H1 (cell line): ENCODE data around the gene PASD1. TPM values are rescaled to one million over a fixed set of nuclear protein-coding genes. Genes with fewer than 3 reads are reported as not detected.

Source experiments
- CTCF ChIA-PET: fragments of 300-600 bp; sonication (Branson Sonifier 250); formaldehyde crosslinking; loops from one replicate; lab custom pipeline; 2021; ENCODE audit not compliant: partially characterized antibody; lab: Charles Lee
- POLR2A ChIA-PET: fragments of 300-600 bp; sonication (Branson Sonifier 250); formaldehyde crosslinking; loops from one replicate; lab custom pipeline; 2021; ENCODE audit warnings: inconsistent platforms; ENCODE audit not compliant: partially characterized antibody; lab: Charles Lee
- DNase-seq, 2 experiments: peaks; one replicate each; pipeline versions ENCODE4 v3.0.0 to v3.0.0-alpha.2; 2010 to 2022; ENCODE audit warnings: low spot score in 2 of 2, low read depth in 1 of 2, mixed read lengths in 1 of 2
- FAIRE-seq: peaks from 2 replicates; lab custom pipeline; 2011; peaks lifted over from hg19 to GRCh38; lab: Jason Lieb, UNC
- H2AFZ ChIP-seq: 2 replicates; pipeline ENCODE4 v1.8.1; 2012; ENCODE audit warnings: low read length, inconsistent platforms
- H2AK5ac ChIP-seq: 2 replicates; pipeline ENCODE4 v1.6.1; 2013; ENCODE audit warnings: low read depth, low read length
- H2BK120ac ChIP-seq: replicated peaks from 2 replicates; pipeline ENCODE3; 2013; ENCODE audit warnings: low read depth, low read length, inconsistent platforms
- H2BK12ac ChIP-seq: 2 replicates; pipeline ENCODE4 v1.6.1; 2013; ENCODE audit warnings: low read depth, low read length
- H2BK15ac ChIP-seq: 2 replicates; pipeline ENCODE4 v1.6.1; 2013; ENCODE audit warnings: low read length
- H2BK20ac ChIP-seq: 2 replicates; pipeline ENCODE4 v1.6.1; 2013; ENCODE audit warnings: low read length
- H2BK5ac ChIP-seq: 2 replicates; pipeline ENCODE4 v1.6.1; 2013; ENCODE audit warnings: low read depth, low read length
- H3K14ac ChIP-seq: 2 replicates; pipeline ENCODE4 v1.6.1; 2013; ENCODE audit warnings: inconsistent platforms; ENCODE audit not compliant: insufficient read length
- H3K18ac ChIP-seq: 2 replicates; pipeline ENCODE4 v1.6.1; 2013; ENCODE audit warnings: low read length; ENCODE audit errors: extremely low read depth
- H3K23ac ChIP-seq: 2 replicates; pipeline ENCODE4 v1.6.1; 2013; ENCODE audit warnings: inconsistent platforms; ENCODE audit not compliant: insufficient read length
- H3K23me2 ChIP-seq: 2 replicates; pipeline ENCODE4 v1.6.1; 2013; ENCODE audit warnings: low read depth, low read length
- H3K27ac ChIP-seq: 2 replicates; pipeline ENCODE4 v1.6.1; 2011; ENCODE audit warnings: low read depth, low read length, inconsistent platforms
- H3K27me3 ChIP-seq, 4 experiments: replicated peaks in 1 of 4; 1 replicate in 1 of 4; 2 replicates in 3 of 4; pipeline versions ENCODE4 v1.6.1 to v1.8.1; 2011 to 2013; ENCODE audit warnings: low read length in 3 of 4, mild to moderate bottlenecking in 3 of 4, inconsistent platforms in 2 of 4, mixed read lengths in 2 of 4, moderate library complexity in 1 of 4; ENCODE audit not compliant: control insufficient read depth in 3 of 4, insufficient read depth in 3 of 4; ENCODE audit errors: extremely low read depth in 1 of 4
- H3K36me3 ChIP-seq, 4 experiments: 2 replicates each; pipeline versions ENCODE4 v1.6.1 to v1.8.1; 2011 to 2013; ENCODE audit warnings: mild to moderate bottlenecking in 4 of 4, low read length in 3 of 4, moderate library complexity in 2 of 4, control low read depth in 1 of 4, inconsistent platforms in 1 of 4; ENCODE audit not compliant: insufficient read depth in 4 of 4, control insufficient read depth in 2 of 4
- H3K4ac ChIP-seq: replicated peaks from 2 replicates; pipeline ENCODE3; 2013; ENCODE audit warnings: low read length, low read depth, mixed read lengths, inconsistent platforms; ENCODE audit not compliant: insufficient read length
- H3K4me1 ChIP-seq, 4 experiments: replicated peaks in 1 of 4; 1 replicate in 1 of 4; 2 replicates in 3 of 4; pipeline versions ENCODE4 v1.6.1 to v1.8.1; 2011 to 2013; ENCODE audit warnings: low read length in 3 of 4, inconsistent platforms in 2 of 4, mixed read lengths in 1 of 4; ENCODE audit not compliant: insufficient read depth in 4 of 4, control insufficient read depth in 3 of 4
- H3K4me2 ChIP-seq, 2 experiments: 2 replicates each; pipeline versions ENCODE4 v1.6.1 to v1.8.1; 2011 to 2013; ENCODE audit warnings: low read depth in 2 of 2, low read length in 2 of 2, control low read depth in 1 of 2, inconsistent platforms in 1 of 2, mild to moderate bottlenecking in 1 of 2; ENCODE audit not compliant: insufficient read depth in 1 of 2
- H3K4me3 ChIP-seq, 4 experiments: fragments of 200-600, 300-600 bp in 1 of 4; sonication (generic), shearing (Covaris generic), sonication (Bioruptor Twin) in 1 of 4; 2 replicates each; pipeline versions ENCODE4 v1.5.1 to v1.8.1; 2011 to 2016; ENCODE audit warnings: low read length in 4 of 4, low read depth in 3 of 4, control low read depth in 2 of 4, inconsistent platforms in 2 of 4, mild to moderate bottlenecking in 2 of 4, mixed read lengths in 1 of 4, moderate library complexity in 1 of 4; ENCODE audit not compliant: insufficient read depth in 2 of 4; ENCODE audit errors: extremely low read depth in 1 of 4
- H3K56ac ChIP-seq: replicated peaks from 2 replicates; pipeline ENCODE3; 2013; ENCODE audit warnings: low read depth, mild to moderate bottlenecking, mixed read lengths, low read length, inconsistent platforms; ENCODE audit not compliant: insufficient read length
- H3K79me1 ChIP-seq: 2 replicates; pipeline ENCODE4 v1.6.1; 2013; ENCODE audit warnings: low read depth, low read length, control low read depth
- H3K79me2 ChIP-seq, 2 experiments: 2 replicates each; pipeline versions ENCODE4 v1.6.1 to v1.8.1; 2012 to 2013; ENCODE audit warnings: low read length in 2 of 2, mild to moderate bottlenecking in 2 of 2, inconsistent platforms in 1 of 2; ENCODE audit not compliant: insufficient read depth in 2 of 2, control insufficient read depth in 1 of 2
- H3K9ac ChIP-seq, 4 experiments: replicated peaks in 1 of 4; 1 replicate in 1 of 4; 2 replicates in 3 of 4; pipeline versions ENCODE4 v1.6.1 to v1.8.1; 2011 to 2013; ENCODE audit warnings: low read depth in 3 of 4, low read length in 3 of 4, control low read depth in 2 of 4, mild to moderate bottlenecking in 2 of 4, moderate library complexity in 2 of 4, inconsistent platforms in 1 of 4; ENCODE audit errors: extremely low read depth in 1 of 4
- H3K9me3 ChIP-seq, 2 experiments: 2 replicates each; pipeline versions ENCODE4 v1.6.1 to v1.8.1; 2012 to 2013; ENCODE audit warnings: mild to moderate bottlenecking in 2 of 2, moderate library complexity in 2 of 2, control low read depth in 1 of 2, inconsistent platforms in 1 of 2, low read depth in 1 of 2, low read length in 1 of 2, mixed read lengths in 1 of 2; ENCODE audit not compliant: insufficient read depth in 2 of 2
- H4K20me1 ChIP-seq, 2 experiments: replicated peaks in 1 of 2; 2 replicates each; pipeline versions ENCODE3 to v1.8.1; 2011 to 2013; ENCODE audit warnings: inconsistent platforms in 2 of 2, low read length in 2 of 2, mild to moderate bottlenecking in 1 of 2; ENCODE audit not compliant: insufficient read depth in 2 of 2, control insufficient read depth in 1 of 2
- H4K5ac ChIP-seq: 2 replicates; pipeline ENCODE4 v1.6.1; 2013; ENCODE audit warnings: low read length, low read depth, mixed read lengths, inconsistent platforms; ENCODE audit not compliant: insufficient read length
- H4K8ac ChIP-seq: 2 replicates; pipeline ENCODE4 v1.8.0; 2013; ENCODE audit warnings: mild to moderate bottlenecking, moderate library complexity, low read length, inconsistent platforms; ENCODE audit not compliant: insufficient read depth; ENCODE audit errors: extremely low read depth
- H4K91ac ChIP-seq: replicated peaks from 2 replicates; pipeline ENCODE3; 2013; ENCODE audit warnings: low read length, mixed read lengths, inconsistent platforms; ENCODE audit not compliant: insufficient read length
- CHD1 ChIP-seq: IDR thresholded peaks from 2 replicates; pipeline ENCODE4 v1.6.1; 2012; ENCODE audit warnings: low read depth, low read length, improper control_type of control experiment
- FOSL1 ChIP-seq: IDR thresholded peaks from 2 replicates; pipeline ENCODE4 v1.6.1; 2011; ENCODE audit warnings: mild to moderate bottlenecking, low read depth, low read length, moderate library complexity; ENCODE audit not compliant: insufficient read depth
- RAD21 ChIP-seq, 2 experiments: IDR thresholded peaks in 1 of 2; conservative IDR thresholded peaks in 1 of 2; 2 replicates each; pipeline ENCODE4 v1.6.1; 2011; ENCODE audit warnings: low read depth in 2 of 2, low read length in 2 of 2, improper control_type of control experiment in 1 of 2, inconsistent platforms in 1 of 2, mild to moderate bottlenecking in 1 of 2, moderate library complexity in 1 of 2
- TAF1 ChIP-seq: IDR thresholded peaks from 2 replicates; pipeline ENCODE4 v1.6.1; 2011; ENCODE audit warnings: mild to moderate bottlenecking, low read depth, low read length
- TAF7 ChIP-seq: optimal IDR thresholded peaks from 2 replicates; pipeline ENCODE3; 2011; ENCODE audit warnings: low read depth, mild to moderate bottlenecking, inconsistent platforms, low read length, moderate library complexity, borderline replicate concordance
- WGBS, 2 experiments: shearing (Covaris generic) in 1 of 2; methylation state at CpG; one replicate each; pipeline versions ENCODE4 v1.1.6 to v1.1.7; 2013 to 2015; ENCODE audit warnings: low lambda C conversion rate in 2 of 2, mixed read lengths in 2 of 2, inconsistent platforms in 1 of 2, low coverage in 1 of 2, missing lambda C conversion rate in 1 of 2; ENCODE audit not compliant: insufficient replicate concordance in 2 of 2, insufficient coverage in 1 of 2, insufficient read length in 1 of 2; ENCODE audit errors: extremely low coverage in 1 of 2, missing lambda C conversion rate in 1 of 2; 5-methylcytosine and 5-hydroxymethylcytosine counted together
- polyA plus RNA-seq, 7 experiments: library from polyadenylated mRNA; depleted of rRNA in 3 of 7; stranded (reverse) in 5 of 7; unstranded in 2 of 7; fragments of >200 nt in 5 of 7; fragments of 200-250 nt in 2 of 7; gene quantifications; 1 replicate in 5 of 7; 2 replicates in 1 of 7; 4 replicates in 1 of 7; pipeline versions ENCODE4 v1.2.1 to v1.2.3, GENCODE V29; 2011 to 2013; ENCODE audit warnings: missing spikeins in 2 of 7, mixed read lengths in 2 of 7
- total RNA-seq: library from RNA; stranded (reverse); fragmentation: NEBNext Ultra II Directional; extraction: Animal tissue kit (Norgen Biotek cat#: 25700); gene quantifications from 2 replicates; pipeline ENCODE4 v1.2.1, GENCODE V29; 2021

Gene PASD1
- total and polyA plus RNA-seq, 2 of the 8 experiments (the other 6 are each of a cell fraction or from before 2014, with no cell fraction given): 0.03 to 0.09 TPM

DNA sequence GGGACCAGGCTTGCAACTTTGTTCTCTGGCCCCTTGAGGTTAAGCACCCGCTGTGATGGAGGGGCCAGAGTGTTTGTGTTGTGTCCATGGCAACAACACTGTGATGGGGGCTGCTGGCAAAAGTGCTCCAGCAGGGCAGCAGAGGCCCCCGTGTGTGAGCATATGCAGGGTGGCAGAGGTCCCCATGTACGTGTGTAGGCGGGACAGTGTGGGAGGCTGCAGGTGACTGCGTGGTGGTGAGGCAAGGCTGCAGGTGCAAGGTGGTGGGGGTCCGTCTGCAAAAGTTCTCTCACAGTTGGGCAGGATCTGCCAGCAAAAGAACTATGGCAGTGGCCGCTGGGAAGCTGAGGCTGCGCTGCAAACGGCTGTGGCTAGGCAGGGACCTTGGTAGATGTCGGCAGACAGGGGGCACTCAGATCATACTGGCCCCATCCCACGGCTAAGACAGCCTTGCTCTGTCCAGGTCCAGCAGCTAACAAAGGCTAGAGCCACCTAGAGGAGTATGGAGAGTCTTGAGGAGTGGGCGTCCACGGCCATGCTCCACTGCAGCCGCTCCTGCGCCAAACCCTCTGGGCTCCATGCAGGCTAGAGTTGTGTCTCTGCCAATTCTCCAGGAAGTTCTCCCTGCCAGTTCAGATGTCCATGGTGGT is 46.8 kb upstream of the PASD1 start:
- H3K27ac ChIP-seq: no peak overlapping the region
- H3K23ac ChIP-seq: no peak overlapping the region
- no peak overlapping the region for H3K4ac ChIP-seq
- H3K4me2 ChIP-seq: no peak overlapping the region
- H3K14ac ChIP-seq: no peak overlapping the region
- H3K9ac ChIP-seq: no peak overlapping the region
- 72% methylated on average over 5 of the region's 15 CpGs; no CpG with 5 or more reads in 1 of the 2 experiments for WGBS, 2 experiments
- H4K91ac ChIP-seq: no peak overlapping the region
- H2BK15ac ChIP-seq: no peak overlapping the region
- H2BK12ac ChIP-seq: no peak overlapping the region
- H3K36me3 ChIP-seq: no peaks in the 10 kb centered on the region
- no peak overlapping the region for H3K4me3 ChIP-seq
- no peak overlapping the region for H2AFZ ChIP-seq
- ChIA-PET POLR2A (no interaction called here), CTCF (interaction anchor here (0.6 to 1.0 kb wide), 2 partner anchors 164 to 818 kb away, joined by 3 read pairs; no protein-coding TSS in a partner anchor)
- H3K18ac ChIP-seq: no peak overlapping the region
- no peak overlapping the region for H2BK5ac ChIP-seq
- no peak overlapping the region for H2BK120ac ChIP-seq
- H3K56ac ChIP-seq: no peak overlapping the region
- no peaks in the 10 kb centered on the region for H3K79me1 ChIP-seq
- FAIRE-seq: no peak
- no peaks in the 10 kb centered on the region for H3K27me3 ChIP-seq
- no peak overlapping the region for H4K5ac ChIP-seq
- H3K23me2 ChIP-seq: no peaks in the 10 kb centered on the region
- H3K79me2 ChIP-seq: no peaks in the 10 kb centered on the region
- no peak overlapping the region for H2AK5ac ChIP-seq
- no peak overlapping the region for H4K8ac ChIP-seq
- no peak for DNase-seq
- no peaks in the 10 kb centered on the region for H3K9me3 ChIP-seq
- H4K20me1 ChIP-seq: no peaks in the 10 kb centered on the region
- no peaks in the 10 kb centered on the region for H3K4me1 ChIP-seq
- H2BK20ac ChIP-seq: no peak overlapping the region
- no peak for TF ChIP-seq FOSL1
- 0 out of 4 replicates have a peak, but pooled peaks of 1 of the 2 experiments have one; percentile 3 for TF ChIP-seq RAD21 (IDR thresholded peaks at IDR 0.05 in 1 of 2, conservative IDR thresholded peaks at IDR 0.05 in 1 of 2; ENCODE audit: low read depth in 2 of 2, low read length in 2 of 2)
- no peak for TF ChIP-seq CHD1
- TF ChIP-seq TAF7: no peak
- TF ChIP-seq TAF1: no peak
